Uterus (tissue), 2 donors: Measurements from ENCODE around the gene MT1A.

Experiments
- CTCF ChIP-seq, 4 experiments: fragments of 200-600 bp in 2 of 4; fragments of 450-650 bp in 2 of 4; sonication (generic) in 2 of 4; IDR thresholded peaks; one replicate each; pipeline ENCODE4 v1.5.1; 2016 to 2019; ENCODE audit warnings: antibody characterized with exemption in 4 of 4, mild to moderate bottlenecking in 2 of 4, moderate library complexity in 1 of 4
- POLR2A ChIP-seq, 2 donors: fragments of 450-650 bp; IDR thresholded peaks; one replicate each; pipeline ENCODE4 v1.6.1; 2016; ENCODE audit warnings: antibody characterized with exemption in 2 of 2, mild to moderate bottlenecking in 1 of 2, moderate library complexity in 1 of 2

GRCh38 chr16:56610609-56611111, 27.8 kb upstream of the MT1A start:
- TF ChIP-seq CTCF (IDR thresholded peaks at IDR 0.05) (no peak), POLR2A (IDR thresholded peaks at IDR 0.05) (no peak)
